K562 (cell line): ENCODE measurements around the gene GEMIN4. TPM values are rescaled to one million over a fixed set of nuclear protein-coding genes. Genes with fewer than 3 reads are reported as not detected.

Source experiments
- COPS2 ChIP-seq: fragments of 450-650 bp; conservative IDR thresholded peaks from 2 replicates; pipeline ENCODE4 v1.6.1; 2016; ENCODE audit warnings: mild to moderate bottlenecking, moderate library complexity
- CSDE1 ChIP-seq, 2 experiments: fragments of 450-650 bp; IDR thresholded peaks; 2 replicates each; pipeline ENCODE4 v1.6.1; 2016; ENCODE audit warnings: mild to moderate bottlenecking in 1 of 2
- KLF16 ChIP-seq: IDR thresholded peaks from 2 replicates; pipeline ENCODE4 v1.6.1; 2016; ENCODE audit warnings: antibody characterized with exemption
- MTA1 ChIP-seq: fragments of 450-650 bp; IDR thresholded peaks from 2 replicates; pipeline ENCODE4 v1.6.1; 2017; ENCODE audit warnings: borderline replicate concordance
- NFRKB ChIP-seq: fragments of 450-650 bp; IDR thresholded peaks from 2 replicates; pipeline ENCODE4 v1.6.1; 2016; ENCODE audit warnings: low read depth
- PHF8 ChIP-seq: fragments of 200-600 bp; sonication (generic); IDR thresholded peaks from 2 replicates; pipeline ENCODE4 v1.6.1; 2012; ENCODE audit warnings: mixed run types, mild to moderate bottlenecking, inconsistent platforms, low read length, moderate library complexity, borderline replicate concordance
- PML ChIP-seq: IDR thresholded peaks from 2 replicates; pipeline ENCODE4 v1.6.1; 2012; ENCODE audit warnings: low read length, inconsistent platforms
- ZNF24 ChIP-seq: fragments of 450-650 bp; IDR thresholded peaks from 2 replicates; pipeline ENCODE4 v1.6.1; 2016
- ZNF79 ChIP-seq: fragments of 250-450 bp; sonication (Bioruptor Pico); IDR thresholded peaks from 2 replicates; pipeline ENCODE4 v1.4.0; 2020; ENCODE audit warnings: low read depth, mild to moderate bottlenecking, moderate library complexity
- polyA plus RNA-seq, 8 experiments: library from polyadenylated mRNA; depleted of rRNA in 4 of 8; stranded (reverse) in 5 of 8; unstranded in 3 of 8; fragments of >200 nt; fragmentation: Nextera tagmentation in 2 of 8; fragmentation: Illumina TruSeq in 1 of 8; extraction: Ambion mirVana in 2 of 8; extraction: Trizol in 1 of 8; gene quantifications; 2 replicates each; pipeline versions ENCODE4 v1.2.1 to v1.2.3, GENCODE V29; 2011 to 2014; ENCODE audit warnings: inconsistent platforms in 1 of 8, missing spikeins in 1 of 8
- total RNA-seq, 7 experiments: library from RNA; depleted of rRNA in 6 of 7; stranded (reverse); fragments of >200 nt in 6 of 7; fragmentation: Illumina TruSeq in 2 of 7; extraction: Trizol in 2 of 7; gene quantifications; 2 replicates each; pipeline versions ENCODE4 v1.2.1 to v1.2.3, GENCODE V29; 2011 to 2021; ENCODE audit warnings: low replicate concordance in 1 of 7
- TF ChIP-seq, protein P1 (sequence below): IDR thresholded peaks from 2 replicates; pipeline ENCODE4 v1.6.1; 2016; ENCODE audit warnings: missing genetic modification characterization, missing compliant biosample characterization
- TF ChIP-seq, protein P2 (sequence below): fragments of 250-450 bp; sonication (Bioruptor Pico); IDR thresholded peaks from 2 replicates; pipeline ENCODE4 v1.5.1; 2021; ENCODE audit warnings: mild to moderate bottlenecking
- TF ChIP-seq, protein P3 (sequence below), 2 experiments: fragments of 450-650 bp; formaldehyde crosslinking in 1 of 2; IDR thresholded peaks; 2 replicates each; pipeline versions ENCODE4 v1.4.0 to v1.6.1; 2014 to 2020; ENCODE audit warnings: mild to moderate bottlenecking in 2 of 2, borderline replicate concordance in 1 of 2, low read depth in 1 of 2
- TF ChIP-seq, protein P4 (sequence below): sonication (generic); formaldehyde crosslinking; IDR thresholded peaks from 2 replicates; pipeline ENCODE4 v1.8.0; 2023; ENCODE audit warnings: mild to moderate bottlenecking, missing genetic modification reagents
- TF ChIP-seq, protein P5 (sequence below), 3 experiments: IDR thresholded peaks in 2 of 3; conservative IDR thresholded peaks in 1 of 3; 2 replicates each; pipeline ENCODE4 v1.5.1; 2011 to 2012; ENCODE audit warnings: low read length in 3 of 3, mild to moderate bottlenecking in 3 of 3, control low read depth in 2 of 3, improper control_type of control experiment in 1 of 3, inconsistent platforms in 1 of 3, low read depth in 1 of 3, mixed read lengths in 1 of 3, moderate library complexity in 1 of 3; ENCODE audit not compliant: insufficient read depth in 2 of 3

The GEMIN4 gene
- total and polyA plus RNA-seq, 9 of the 15 experiments (the other 6 are each of a cell fraction or from before 2014, with no cell fraction given): 1.8 to 42.5 (median 10.8) TPM

DNA sequence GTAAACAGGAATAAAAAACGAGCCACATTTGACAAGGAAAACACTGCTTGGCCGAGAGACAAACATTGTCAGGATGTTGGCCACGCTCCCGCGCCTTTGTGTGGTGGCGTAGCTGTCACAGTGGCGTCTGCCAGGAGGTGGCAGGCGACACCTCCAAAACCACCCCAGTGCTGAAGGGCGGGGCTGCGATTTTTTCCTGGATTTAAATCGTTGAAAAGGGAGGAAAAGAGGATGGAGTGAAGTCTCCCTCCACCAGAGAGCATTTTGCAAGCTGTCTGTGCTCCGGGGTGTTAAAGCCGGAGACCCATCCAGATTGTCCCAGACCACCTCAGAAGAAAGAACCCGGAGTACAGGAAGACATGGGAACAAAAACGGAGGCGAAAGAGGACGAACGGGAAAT lies 42.8 kb upstream of the GEMIN4 start (continued):
- TF ChIP-seq, protein P1, sequence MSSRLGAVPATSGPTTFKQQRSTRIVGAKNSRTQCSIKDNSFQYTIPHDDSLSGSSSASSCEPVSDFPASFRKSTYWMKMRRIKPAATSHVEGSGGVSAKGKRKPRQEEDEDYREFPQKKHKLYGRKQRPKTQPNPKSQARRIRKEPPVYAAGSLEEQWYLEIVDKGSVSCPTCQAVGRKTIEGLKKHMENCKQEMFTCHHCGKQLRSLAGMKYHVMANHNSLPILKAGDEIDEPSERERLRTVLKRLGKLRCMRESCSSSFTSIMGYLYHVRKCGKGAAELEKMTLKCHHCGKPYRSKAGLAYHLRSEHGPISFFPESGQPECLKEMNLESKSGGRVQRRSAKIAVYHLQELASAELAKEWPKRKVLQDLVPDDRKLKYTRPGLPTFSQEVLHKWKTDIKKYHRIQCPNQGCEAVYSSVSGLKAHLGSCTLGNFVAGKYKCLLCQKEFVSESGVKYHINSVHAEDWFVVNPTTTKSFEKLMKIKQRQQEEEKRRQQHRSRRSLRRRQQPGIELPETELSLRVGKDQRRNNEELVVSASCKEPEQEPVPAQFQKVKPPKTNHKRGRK: no peak
- no peak for TF ChIP-seq PHF8
- TF ChIP-seq ZNF79 (CRISPR knock-in tag): no peak
- TF ChIP-seq, protein P2, sequence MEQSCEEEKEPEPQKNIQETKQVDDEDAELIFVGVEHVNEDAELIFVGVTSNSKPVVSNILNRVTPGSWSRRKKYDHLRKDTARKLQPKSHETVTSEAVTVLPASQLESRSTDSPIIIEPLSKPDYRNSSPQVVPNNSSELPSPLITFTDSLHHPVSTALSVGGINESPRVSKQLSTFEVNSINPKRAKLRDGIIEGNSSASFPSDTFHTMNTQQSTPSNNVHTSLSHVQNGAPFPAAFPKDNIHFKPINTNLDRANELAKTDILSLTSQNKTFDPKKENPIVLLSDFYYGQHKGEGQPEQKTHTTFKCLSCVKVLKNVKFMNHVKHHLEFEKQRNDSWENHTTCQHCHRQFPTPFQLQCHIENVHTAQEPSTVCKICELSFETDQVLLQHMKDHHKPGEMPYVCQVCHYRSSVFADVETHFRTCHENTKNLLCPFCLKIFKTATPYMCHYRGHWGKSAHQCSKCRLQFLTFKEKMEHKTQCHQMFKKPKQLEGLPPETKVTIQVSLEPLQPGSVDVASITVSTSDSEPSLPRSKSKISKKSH (CRISPR knock-in tag): no peak
- no peak for TF ChIP-seq ZNF24
- TF ChIP-seq, protein P3, sequence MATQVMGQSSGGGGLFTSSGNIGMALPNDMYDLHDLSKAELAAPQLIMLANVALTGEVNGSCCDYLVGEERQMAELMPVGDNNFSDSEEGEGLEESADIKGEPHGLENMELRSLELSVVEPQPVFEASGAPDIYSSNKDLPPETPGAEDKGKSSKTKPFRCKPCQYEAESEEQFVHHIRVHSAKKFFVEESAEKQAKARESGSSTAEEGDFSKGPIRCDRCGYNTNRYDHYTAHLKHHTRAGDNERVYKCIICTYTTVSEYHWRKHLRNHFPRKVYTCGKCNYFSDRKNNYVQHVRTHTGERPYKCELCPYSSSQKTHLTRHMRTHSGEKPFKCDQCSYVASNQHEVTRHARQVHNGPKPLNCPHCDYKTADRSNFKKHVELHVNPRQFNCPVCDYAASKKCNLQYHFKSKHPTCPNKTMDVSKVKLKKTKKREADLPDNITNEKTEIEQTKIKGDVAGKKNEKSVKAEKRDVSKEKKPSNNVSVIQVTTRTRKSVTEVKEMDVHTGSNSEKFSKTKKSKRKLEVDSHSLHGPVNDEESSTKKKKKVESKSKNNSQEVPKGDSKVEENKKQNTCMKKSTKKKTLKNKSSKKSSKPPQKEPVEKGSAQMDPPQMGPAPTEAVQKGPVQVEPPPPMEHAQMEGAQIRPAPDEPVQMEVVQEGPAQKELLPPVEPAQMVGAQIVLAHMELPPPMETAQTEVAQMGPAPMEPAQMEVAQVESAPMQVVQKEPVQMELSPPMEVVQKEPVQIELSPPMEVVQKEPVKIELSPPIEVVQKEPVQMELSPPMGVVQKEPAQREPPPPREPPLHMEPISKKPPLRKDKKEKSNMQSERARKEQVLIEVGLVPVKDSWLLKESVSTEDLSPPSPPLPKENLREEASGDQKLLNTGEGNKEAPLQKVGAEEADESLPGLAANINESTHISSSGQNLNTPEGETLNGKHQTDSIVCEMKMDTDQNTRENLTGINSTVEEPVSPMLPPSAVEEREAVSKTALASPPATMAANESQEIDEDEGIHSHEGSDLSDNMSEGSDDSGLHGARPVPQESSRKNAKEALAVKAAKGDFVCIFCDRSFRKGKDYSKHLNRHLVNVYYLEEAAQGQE (IDR thresholded peaks at IDR 0.05; ENCODE audit: borderline replicate concordance): peak; percentile 82; the same call in 1 of the 2 replicates
- TF ChIP-seq, protein P3 (CRISPR knock-in tag; IDR thresholded peaks at IDR 0.05; ENCODE audit: low read depth): no peak
- TF ChIP-seq COPS2: no peak
- no peak for TF ChIP-seq MTA1
- TF ChIP-seq, protein P4, sequence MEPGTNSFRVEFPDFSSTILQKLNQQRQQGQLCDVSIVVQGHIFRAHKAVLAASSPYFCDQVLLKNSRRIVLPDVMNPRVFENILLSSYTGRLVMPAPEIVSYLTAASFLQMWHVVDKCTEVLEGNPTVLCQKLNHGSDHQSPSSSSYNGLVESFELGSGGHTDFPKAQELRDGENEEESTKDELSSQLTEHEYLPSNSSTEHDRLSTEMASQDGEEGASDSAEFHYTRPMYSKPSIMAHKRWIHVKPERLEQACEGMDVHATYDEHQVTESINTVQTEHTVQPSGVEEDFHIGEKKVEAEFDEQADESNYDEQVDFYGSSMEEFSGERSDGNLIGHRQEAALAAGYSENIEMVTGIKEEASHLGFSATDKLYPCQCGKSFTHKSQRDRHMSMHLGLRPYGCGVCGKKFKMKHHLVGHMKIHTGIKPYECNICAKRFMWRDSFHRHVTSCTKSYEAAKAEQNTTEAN (CRISPR knock-in tag): no peak
- TF ChIP-seq CSDE1 (IDR thresholded peaks at IDR 0.05): no peak
- no peak for TF ChIP-seq KLF16
- no peak for TF ChIP-seq NFRKB
- TF ChIP-seq, protein P5, sequence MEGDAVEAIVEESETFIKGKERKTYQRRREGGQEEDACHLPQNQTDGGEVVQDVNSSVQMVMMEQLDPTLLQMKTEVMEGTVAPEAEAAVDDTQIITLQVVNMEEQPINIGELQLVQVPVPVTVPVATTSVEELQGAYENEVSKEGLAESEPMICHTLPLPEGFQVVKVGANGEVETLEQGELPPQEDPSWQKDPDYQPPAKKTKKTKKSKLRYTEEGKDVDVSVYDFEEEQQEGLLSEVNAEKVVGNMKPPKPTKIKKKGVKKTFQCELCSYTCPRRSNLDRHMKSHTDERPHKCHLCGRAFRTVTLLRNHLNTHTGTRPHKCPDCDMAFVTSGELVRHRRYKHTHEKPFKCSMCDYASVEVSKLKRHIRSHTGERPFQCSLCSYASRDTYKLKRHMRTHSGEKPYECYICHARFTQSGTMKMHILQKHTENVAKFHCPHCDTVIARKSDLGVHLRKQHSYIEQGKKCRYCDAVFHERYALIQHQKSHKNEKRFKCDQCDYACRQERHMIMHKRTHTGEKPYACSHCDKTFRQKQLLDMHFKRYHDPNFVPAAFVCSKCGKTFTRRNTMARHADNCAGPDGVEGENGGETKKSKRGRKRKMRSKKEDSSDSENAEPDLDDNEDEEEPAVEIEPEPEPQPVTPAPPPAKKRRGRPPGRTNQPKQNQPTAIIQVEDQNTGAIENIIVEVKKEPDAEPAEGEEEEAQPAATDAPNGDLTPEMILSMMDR (IDR thresholded peaks at IDR 0.05 in 2 of 3, conservative IDR thresholded peaks at IDR 0.05 in 1 of 3; ENCODE audit: insufficient read depth in 2 of 3, low read depth in 1 of 3, low read length in 3 of 3): peak; percentile 76 to 81 (median 77)
- TF ChIP-seq PML: no peak
